ENCODE results near the gene C12orf75. TPM values are rescaled to one million over a fixed set of nuclear protein-coding genes. Genes with fewer than 3 reads are reported as not detected.

C12orf75 gene
- total RNA-seq, 1 donor from 2014 or later = 1.1 TPM

DNA sequence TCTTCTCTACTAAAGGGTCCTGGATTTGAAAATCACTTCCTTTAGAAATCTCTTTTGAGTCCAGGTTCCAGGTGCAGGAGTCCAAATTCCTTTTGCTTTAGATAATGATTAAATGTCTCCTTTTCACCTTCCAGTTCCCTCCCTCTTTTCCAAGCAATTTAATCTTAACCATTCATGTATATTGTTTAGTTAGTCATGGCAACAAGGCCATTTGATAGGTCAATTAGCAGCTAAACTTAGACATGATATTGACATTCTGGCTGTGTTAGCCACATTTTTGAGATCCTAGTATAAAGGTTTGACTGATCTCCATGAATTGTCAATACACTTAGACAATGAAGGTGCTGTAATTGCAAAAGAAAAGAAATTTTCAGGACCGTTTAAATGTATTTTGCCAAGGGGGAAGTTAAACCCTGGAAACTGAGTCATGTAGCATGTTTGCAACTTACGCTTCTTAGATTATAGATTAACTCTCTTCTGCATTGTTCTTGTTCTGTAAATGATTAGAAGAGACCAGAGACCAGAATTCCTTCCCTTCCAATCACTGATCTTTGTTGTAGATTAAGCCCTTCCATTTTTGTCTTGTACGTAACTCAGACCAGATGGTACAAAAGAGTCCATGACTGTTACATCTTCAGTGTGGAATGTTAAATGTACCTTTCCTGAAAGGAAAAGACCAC, 12.4 kb upstream of the C12orf75 start:
- H3K36me3 ChIP-seq = no peaks in the 10 kb centered on the region
- H3K4me1 ChIP-seq = no peaks in the 10 kb centered on the region
- TF ChIP-seq, protein P1, sequence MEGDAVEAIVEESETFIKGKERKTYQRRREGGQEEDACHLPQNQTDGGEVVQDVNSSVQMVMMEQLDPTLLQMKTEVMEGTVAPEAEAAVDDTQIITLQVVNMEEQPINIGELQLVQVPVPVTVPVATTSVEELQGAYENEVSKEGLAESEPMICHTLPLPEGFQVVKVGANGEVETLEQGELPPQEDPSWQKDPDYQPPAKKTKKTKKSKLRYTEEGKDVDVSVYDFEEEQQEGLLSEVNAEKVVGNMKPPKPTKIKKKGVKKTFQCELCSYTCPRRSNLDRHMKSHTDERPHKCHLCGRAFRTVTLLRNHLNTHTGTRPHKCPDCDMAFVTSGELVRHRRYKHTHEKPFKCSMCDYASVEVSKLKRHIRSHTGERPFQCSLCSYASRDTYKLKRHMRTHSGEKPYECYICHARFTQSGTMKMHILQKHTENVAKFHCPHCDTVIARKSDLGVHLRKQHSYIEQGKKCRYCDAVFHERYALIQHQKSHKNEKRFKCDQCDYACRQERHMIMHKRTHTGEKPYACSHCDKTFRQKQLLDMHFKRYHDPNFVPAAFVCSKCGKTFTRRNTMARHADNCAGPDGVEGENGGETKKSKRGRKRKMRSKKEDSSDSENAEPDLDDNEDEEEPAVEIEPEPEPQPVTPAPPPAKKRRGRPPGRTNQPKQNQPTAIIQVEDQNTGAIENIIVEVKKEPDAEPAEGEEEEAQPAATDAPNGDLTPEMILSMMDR (IDR thresholded peaks at IDR 0.05; ENCODE audit: borderline replicate concordance) = no peak
- H3K27me3 ChIP-seq (ENCODE audit: low read depth) = no peaks in the 10 kb centered on the region
- intact Hi-C loops (cut with micrococcal nuclease) = no loop called here
- H3K4me3 ChIP-seq = no peak overlapping the region
- no peak for DNase-seq
- peaks cover 15% of the 10 kb centered on the region for H3K9me3 ChIP-seq (replicated peaks)
- H3K27ac ChIP-seq (replicated peaks) = no peak overlapping the region

DNA sequence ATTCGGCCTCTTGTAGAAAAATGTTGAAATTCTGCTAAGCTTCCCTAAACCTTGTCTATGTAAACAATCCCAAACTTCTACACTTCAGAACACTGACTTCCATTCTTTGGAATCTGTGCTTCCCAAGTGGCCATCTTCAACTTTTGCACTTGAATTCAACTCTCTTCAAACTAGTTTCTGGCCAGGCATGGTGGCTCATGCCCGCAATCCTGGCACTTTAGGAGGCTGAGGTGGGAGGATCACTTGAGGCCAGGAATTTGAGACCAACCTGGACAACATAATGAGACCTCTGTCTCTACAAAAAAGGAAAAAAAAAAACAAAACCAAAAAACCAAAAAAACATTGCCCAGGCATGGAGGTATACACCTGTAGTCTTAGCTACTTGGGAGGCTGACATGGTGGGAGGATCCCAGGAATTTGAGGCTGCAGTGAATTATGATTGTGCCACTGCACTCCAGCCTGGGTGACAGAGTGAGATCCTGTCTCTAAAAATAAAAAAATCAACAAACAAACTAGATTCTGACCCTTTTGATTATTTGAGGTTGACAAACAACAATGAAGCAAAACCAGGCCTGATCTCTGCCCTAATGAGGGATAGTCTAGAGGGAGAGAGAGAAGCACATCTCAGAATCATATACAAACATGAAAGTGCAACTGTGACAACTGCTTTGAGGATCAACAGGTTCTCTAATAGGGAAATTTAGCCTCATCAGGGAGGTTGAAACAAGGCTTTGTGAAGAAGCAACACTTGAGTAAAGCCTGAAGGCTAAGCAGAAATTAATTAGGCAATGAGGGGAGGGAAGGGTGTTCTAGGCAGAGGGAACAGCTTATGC, 11.6 kb upstream of the C12orf75 start:
- intact Hi-C loops (cut with micrococcal nuclease) = no loop called here
- no peak overlapping the region for H3K27ac ChIP-seq (replicated peaks)
- TF ChIP-seq, protein P1 (IDR thresholded peaks at IDR 0.05; ENCODE audit: borderline replicate concordance) = no peak
- no peaks in the 10 kb centered on the region for H3K36me3 ChIP-seq
- H3K4me1 ChIP-seq = no peaks in the 10 kb centered on the region
- H3K27me3 ChIP-seq (ENCODE audit: low read depth) = no peaks in the 10 kb centered on the region
- peaks cover 7% of the 10 kb centered on the region for H3K9me3 ChIP-seq (replicated peaks)
- no peak for DNase-seq
- H3K4me3 ChIP-seq = no peak overlapping the region

- Histone ChIP-seq H3K4me3 (no peak overlapping the region), H3K9me3 (replicated peaks) (no peaks in the 10 kb centered on the region), H3K4me1 (no peaks in the 10 kb centered on the region), H3K27me3 (ENCODE audit: low read depth) (no peaks in the 10 kb centered on the region), H3K27ac (replicated peaks) (no peak overlapping the region), H3K36me3 (no peaks in the 10 kb centered on the region)
- TF ChIP-seq, protein P1 (IDR thresholded peaks at IDR 0.05; ENCODE audit: borderline replicate concordance) = no peak
- DNase-seq = no peak
- intact Hi-C loops (cut with micrococcal nuclease) = no loop called here
Observed at GRCh38 chr12:105319691-105320209, 10.7 kb upstream of the C12orf75 start.

GRCh38 chr12:105321125-105321524, 9.4 kb upstream of the C12orf75 start:
- DNase-seq = no peak
- Histone ChIP-seq H3K4me1 (no peaks in the 10 kb centered on the region), H3K4me3 (no peak overlapping the region), H3K27me3 (ENCODE audit: low read depth) (no peaks in the 10 kb centered on the region), H3K36me3 (no peaks in the 10 kb centered on the region), H3K27ac (replicated peaks) (no peak overlapping the region), H3K9me3 (replicated peaks) (no peaks in the 10 kb centered on the region)
- TF ChIP-seq, protein P1 (IDR thresholded peaks at IDR 0.05; ENCODE audit: borderline replicate concordance) = no peak
- intact Hi-C loops (cut with micrococcal nuclease) = no loop called here

- intact Hi-C loops (cut with micrococcal nuclease) = no loop called here
- TF ChIP-seq, protein P1 (IDR thresholded peaks at IDR 0.05; ENCODE audit: borderline replicate concordance) = no peak
- H3K9me3 ChIP-seq (replicated peaks) = no peaks in the 10 kb centered on the region
- H3K4me1 ChIP-seq = no peaks in the 10 kb centered on the region
- no peak for DNase-seq
- H3K27me3 ChIP-seq (ENCODE audit: low read depth) = no peaks in the 10 kb centered on the region
- H3K27ac ChIP-seq (replicated peaks) = no peak overlapping the region
- H3K36me3 ChIP-seq = no peaks in the 10 kb centered on the region
- H3K4me3 ChIP-seq = no peak overlapping the region
Observed at GRCh38 chr12:105322070-105322469, 8.4 kb upstream of the C12orf75 start.

All from left ventricle myocardium inferior (tissue), 1 donor.